ENCODE measurements around the gene ZZZ3. TPM values are rescaled to one million over a fixed set of nuclear protein-coding genes. Genes with fewer than 3 reads are reported as not detected.

The ZZZ3 gene
- total RNA-seq, 1 donor from 2014 or later = 39.3 TPM

DNA sequence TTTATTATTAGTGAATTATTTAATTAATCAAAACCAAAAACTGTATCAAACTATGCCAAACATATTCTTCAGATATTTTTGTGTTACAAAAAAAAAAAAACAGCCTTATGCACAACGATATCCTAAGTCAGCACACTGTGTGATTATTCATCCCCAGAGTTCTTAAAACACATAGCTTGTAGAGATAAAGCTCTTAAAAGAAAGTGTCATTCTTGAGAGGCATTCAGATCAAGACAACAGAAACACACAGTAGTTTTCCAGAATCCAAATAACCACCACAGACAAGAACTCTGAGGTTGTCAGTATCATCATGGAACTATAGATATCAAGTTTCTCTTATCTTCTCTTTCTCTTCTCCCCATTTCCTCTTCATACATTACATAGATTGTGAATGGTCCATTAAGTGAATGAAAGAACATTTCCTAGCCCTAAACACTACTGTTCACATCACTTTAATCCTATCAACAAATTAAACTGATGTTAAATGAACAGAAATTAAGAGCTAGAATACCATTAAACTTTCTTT is 13.5 kb downstream of the ZZZ3 start:
- Histone ChIP-seq H3K27me3 (no peaks in the 10 kb centered on the region), H3K27ac (no peak overlapping the region), H3K4me1 (peaks cover 15% of the 10 kb centered on the region), H3K4me3 (no peak overlapping the region), H3K9me3 (no peaks in the 10 kb centered on the region), H3K36me3 (no peaks in the 10 kb centered on the region)
- TF ChIP-seq, protein P1, sequence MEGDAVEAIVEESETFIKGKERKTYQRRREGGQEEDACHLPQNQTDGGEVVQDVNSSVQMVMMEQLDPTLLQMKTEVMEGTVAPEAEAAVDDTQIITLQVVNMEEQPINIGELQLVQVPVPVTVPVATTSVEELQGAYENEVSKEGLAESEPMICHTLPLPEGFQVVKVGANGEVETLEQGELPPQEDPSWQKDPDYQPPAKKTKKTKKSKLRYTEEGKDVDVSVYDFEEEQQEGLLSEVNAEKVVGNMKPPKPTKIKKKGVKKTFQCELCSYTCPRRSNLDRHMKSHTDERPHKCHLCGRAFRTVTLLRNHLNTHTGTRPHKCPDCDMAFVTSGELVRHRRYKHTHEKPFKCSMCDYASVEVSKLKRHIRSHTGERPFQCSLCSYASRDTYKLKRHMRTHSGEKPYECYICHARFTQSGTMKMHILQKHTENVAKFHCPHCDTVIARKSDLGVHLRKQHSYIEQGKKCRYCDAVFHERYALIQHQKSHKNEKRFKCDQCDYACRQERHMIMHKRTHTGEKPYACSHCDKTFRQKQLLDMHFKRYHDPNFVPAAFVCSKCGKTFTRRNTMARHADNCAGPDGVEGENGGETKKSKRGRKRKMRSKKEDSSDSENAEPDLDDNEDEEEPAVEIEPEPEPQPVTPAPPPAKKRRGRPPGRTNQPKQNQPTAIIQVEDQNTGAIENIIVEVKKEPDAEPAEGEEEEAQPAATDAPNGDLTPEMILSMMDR (IDR thresholded peaks at IDR 0.05) = no peak
- DNase-seq = no peak
- intact Hi-C loops (cut with DNase I) = no loop called here
- ATAC-seq = no peak

GRCh38 chr1:77664939-77665516 is 17.4 kb downstream of the ZZZ3 start:
- TF ChIP-seq, protein P1 (IDR thresholded peaks at IDR 0.05) = no peak
- no peak for DNase-seq
- Histone ChIP-seq H3K9me3 (no peaks in the 10 kb centered on the region), H3K27me3 (no peaks in the 10 kb centered on the region), H3K36me3 (no peaks in the 10 kb centered on the region), H3K4me3 (no peak overlapping the region), H3K27ac (no peak overlapping the region), H3K4me1 (peaks cover 7% of the 10 kb centered on the region)
- no peak for ATAC-seq
- intact Hi-C loops (cut with DNase I) = no loop called here

- ATAC-seq = no peak
- Histone ChIP-seq H3K36me3 (no peaks in the 10 kb centered on the region), H3K4me1 (peaks cover 7% of the 10 kb centered on the region), H3K9me3 (no peaks in the 10 kb centered on the region), H3K27me3 (no peaks in the 10 kb centered on the region), H3K4me3 (no peak overlapping the region), H3K27ac (no peak overlapping the region)
- no peak for DNase-seq
- TF ChIP-seq, protein P1 (IDR thresholded peaks at IDR 0.05) = no peak
- intact Hi-C loops (cut with DNase I) = no loop called here
Measured at GRCh38 chr1:77661696-77662095, 20.8 kb downstream of the ZZZ3 start.

DNA sequence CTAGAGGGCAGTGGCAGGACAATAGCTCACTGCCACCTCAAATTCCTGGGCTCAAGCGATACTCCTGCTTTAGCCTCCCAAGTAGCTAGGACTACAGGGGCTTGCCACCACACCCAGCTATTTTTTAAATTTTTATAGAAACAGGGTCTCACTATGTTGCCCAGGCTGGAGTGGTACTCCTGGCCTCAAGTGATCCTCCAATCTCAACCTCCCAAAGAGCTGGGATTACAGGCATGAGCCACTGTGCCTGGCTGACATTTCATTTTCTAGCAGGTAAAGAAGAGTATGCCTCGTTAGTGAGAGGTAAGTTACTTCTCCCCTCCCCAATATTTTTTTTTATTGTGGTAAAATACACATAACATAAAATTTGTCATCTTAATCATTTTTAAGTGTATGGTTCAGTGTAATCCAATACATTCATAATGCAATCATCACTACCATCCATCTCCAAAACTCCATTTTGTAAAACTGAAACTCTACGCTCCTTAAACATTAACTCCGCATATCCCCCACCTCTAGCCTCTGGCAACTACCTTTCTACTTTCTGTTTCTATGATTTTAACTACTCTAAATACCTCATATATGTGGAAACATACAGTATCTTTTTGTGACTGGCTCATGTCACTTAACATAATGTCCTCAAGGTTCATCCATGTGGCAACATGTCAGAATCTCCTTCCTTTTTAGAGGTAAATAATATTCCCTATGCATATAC is 22.4 kb downstream of the ZZZ3 start:
- Histone ChIP-seq H3K27ac (no peak overlapping the region), H3K4me3 (no peak overlapping the region), H3K36me3 (no peaks in the 10 kb centered on the region), H3K4me1 (peaks cover 4% of the 10 kb centered on the region), H3K9me3 (no peaks in the 10 kb centered on the region), H3K27me3 (no peaks in the 10 kb centered on the region)
- TF ChIP-seq, protein P1 (IDR thresholded peaks at IDR 0.05) = no peak
- no peak for DNase-seq
- no peak for ATAC-seq
- intact Hi-C loops (cut with DNase I) = no loop called here

- TF ChIP-seq, protein P1 (IDR thresholded peaks at IDR 0.05) = no peak
- intact Hi-C loops (cut with DNase I) = no loop called here
- no peak overlapping the region for H3K27ac ChIP-seq
Measured at GRCh38 chr1:77658271-77658670, 24.2 kb downstream of the ZZZ3 start.

More at GRCh38 chr1:77658271-77658670, 24.2 kb downstream of the ZZZ3 start:
- H3K4me3 ChIP-seq = no peak overlapping the region
- H3K4me1 ChIP-seq = no peaks in the 10 kb centered on the region
- H3K9me3 ChIP-seq = no peaks in the 10 kb centered on the region
- no peaks in the 10 kb centered on the region for H3K36me3 ChIP-seq
- DNase-seq (no peak), ATAC-seq (no peak)
- H3K27me3 ChIP-seq = no peaks in the 10 kb centered on the region

Data from upper lobe of right lung (tissue), 1 donor.